ENCODE data around the gene POLR2L. TPM values are rescaled to one million over a fixed set of nuclear protein-coding genes. Genes with fewer than 3 reads are reported as not detected.

Gene POLR2L
- total RNA-seq, 4 donors from 2014 or later = 10.5 to 81.5 (median 42.8) TPM

DNA sequence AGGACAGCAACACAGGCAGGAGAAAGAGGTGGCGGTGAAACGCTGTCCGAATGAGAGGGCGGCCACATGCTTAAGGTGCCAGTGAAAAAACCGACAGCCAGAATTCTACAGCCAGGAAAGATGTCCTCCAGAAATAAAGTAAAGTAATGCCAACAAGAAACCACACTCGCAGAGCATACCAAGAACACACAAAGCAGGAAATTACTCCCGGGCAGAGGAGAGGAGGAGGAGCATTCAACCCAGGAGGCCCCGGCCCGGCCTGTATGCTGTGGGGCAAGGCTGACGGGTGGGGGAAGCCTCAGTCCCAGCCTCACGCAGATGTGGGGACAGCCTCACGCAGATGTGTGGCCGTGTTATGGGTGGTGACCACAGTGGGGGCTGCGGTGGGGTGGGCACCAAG, 40.3 kb upstream of the POLR2L start:
- no peak for DNase-seq
- Histone ChIP-seq H3K9me3 (no peaks in the 10 kb centered on the region), H3K4me1 (no peaks in the 10 kb centered on the region), H3K4me3 (no peak overlapping the region), H3K36me3 (no peaks in the 10 kb centered on the region), H3K27me3 (no peaks in the 10 kb centered on the region), H3K27ac (no peak overlapping the region)
- TF ChIP-seq POLR2A (IDR thresholded peaks at IDR 0.05) = no peak
- TF ChIP-seq, protein P1, sequence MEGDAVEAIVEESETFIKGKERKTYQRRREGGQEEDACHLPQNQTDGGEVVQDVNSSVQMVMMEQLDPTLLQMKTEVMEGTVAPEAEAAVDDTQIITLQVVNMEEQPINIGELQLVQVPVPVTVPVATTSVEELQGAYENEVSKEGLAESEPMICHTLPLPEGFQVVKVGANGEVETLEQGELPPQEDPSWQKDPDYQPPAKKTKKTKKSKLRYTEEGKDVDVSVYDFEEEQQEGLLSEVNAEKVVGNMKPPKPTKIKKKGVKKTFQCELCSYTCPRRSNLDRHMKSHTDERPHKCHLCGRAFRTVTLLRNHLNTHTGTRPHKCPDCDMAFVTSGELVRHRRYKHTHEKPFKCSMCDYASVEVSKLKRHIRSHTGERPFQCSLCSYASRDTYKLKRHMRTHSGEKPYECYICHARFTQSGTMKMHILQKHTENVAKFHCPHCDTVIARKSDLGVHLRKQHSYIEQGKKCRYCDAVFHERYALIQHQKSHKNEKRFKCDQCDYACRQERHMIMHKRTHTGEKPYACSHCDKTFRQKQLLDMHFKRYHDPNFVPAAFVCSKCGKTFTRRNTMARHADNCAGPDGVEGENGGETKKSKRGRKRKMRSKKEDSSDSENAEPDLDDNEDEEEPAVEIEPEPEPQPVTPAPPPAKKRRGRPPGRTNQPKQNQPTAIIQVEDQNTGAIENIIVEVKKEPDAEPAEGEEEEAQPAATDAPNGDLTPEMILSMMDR (IDR thresholded peaks at IDR 0.05) = no peak
- intact Hi-C loops (cut with DNase I; ENCODE audit: low total_unique reads) = no loop called here

DNA sequence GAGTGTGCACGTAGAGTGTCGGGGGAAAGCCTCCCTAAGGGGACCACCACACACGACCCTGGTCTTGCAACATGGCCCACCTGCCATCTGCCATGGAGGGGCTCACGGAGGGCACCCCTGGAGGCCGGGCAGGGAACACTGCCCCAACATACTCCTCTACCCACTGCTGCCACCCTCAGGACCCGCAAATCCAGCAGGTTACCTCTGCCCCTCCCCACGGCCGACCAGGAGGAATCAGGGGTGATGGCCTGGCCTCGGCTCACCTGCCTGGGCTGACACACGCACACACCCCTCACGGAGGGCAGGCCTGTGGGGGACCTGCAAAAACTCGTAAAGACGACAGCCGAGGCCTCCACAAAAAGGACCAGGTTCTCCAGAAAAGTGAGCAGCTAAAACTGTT, 38.1 kb upstream of the POLR2L start:
- Histone ChIP-seq H3K27ac (no peak overlapping the region), H3K27me3 (no peaks in the 10 kb centered on the region), H3K4me3 (no peak overlapping the region), H3K36me3 (no peaks in the 10 kb centered on the region), H3K4me1 (no peaks in the 10 kb centered on the region), H3K9me3 (no peaks in the 10 kb centered on the region)
- TF ChIP-seq, protein P1 (IDR thresholded peaks at IDR 0.05) = no peak
- no peak for TF ChIP-seq POLR2A (IDR thresholded peaks at IDR 0.05)
- intact Hi-C loops (cut with DNase I; ENCODE audit: low total_unique reads) = no loop called here
- DNase-seq = no peak

DNA sequence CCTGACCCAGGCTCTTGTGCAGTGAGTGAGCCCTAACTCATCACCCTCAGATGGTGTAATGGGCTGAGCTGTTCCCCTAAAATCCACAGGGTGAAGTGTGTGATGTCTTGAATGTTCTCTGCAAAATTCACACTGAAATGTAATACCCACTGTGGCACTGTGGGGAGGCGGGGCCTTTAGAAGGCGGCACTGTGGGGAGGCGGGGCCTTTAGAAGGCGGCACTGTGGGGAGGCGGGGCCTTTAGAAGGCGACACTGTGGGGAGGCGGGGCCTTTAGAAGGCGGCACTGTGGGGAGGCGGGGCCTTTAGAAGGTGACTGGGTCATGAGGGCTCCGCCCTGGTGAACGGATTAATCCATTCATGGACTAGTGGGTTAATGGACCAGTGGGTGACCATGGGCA, 35.2 kb upstream of the POLR2L start:
- TF ChIP-seq POLR2A (IDR thresholded peaks at IDR 0.05) = no peak
- TF ChIP-seq, protein P1 (IDR thresholded peaks at IDR 0.05) = no peak
- Histone ChIP-seq H3K4me1 (no peaks in the 10 kb centered on the region), H3K36me3 (no peaks in the 10 kb centered on the region), H3K27ac (no peak overlapping the region), H3K9me3 (no peaks in the 10 kb centered on the region), H3K4me3 (no peak overlapping the region), H3K27me3 (no peaks in the 10 kb centered on the region)
- intact Hi-C loops (cut with DNase I; ENCODE audit: low total_unique reads) = no loop called here
- no peak for DNase-seq

DNA sequence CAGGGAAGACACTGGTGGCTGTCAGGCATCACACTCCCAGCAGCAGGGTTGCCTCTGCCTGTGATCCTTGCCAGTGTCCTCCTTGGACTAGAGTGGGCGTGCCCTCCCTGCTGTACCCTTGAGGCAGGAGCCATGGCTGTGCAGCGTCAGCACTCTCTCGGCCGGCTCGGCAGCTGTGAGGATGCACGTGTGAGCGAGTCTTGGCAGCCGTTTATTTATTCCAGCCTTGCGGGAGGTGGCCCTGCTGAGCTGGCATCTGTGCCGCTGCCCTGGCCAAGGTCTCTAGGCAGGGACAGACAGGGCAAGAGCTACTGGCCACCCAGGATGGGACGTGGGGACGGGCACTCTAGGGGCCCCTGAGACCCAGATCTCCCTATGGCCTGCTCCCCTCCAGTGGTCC, 34.2 kb upstream of the POLR2L start:
- intact Hi-C loops (cut with DNase I; ENCODE audit: low total_unique reads) = no loop called here
- no peak for DNase-seq
- Histone ChIP-seq H3K27me3 (no peaks in the 10 kb centered on the region), H3K4me1 (no peaks in the 10 kb centered on the region), H3K27ac (no peak overlapping the region), H3K9me3 (no peaks in the 10 kb centered on the region), H3K4me3 (no peak overlapping the region), H3K36me3 (no peaks in the 10 kb centered on the region)
- TF ChIP-seq, protein P1 (IDR thresholded peaks at IDR 0.05) = no peak
- no peak for TF ChIP-seq POLR2A (IDR thresholded peaks at IDR 0.05)

DNA sequence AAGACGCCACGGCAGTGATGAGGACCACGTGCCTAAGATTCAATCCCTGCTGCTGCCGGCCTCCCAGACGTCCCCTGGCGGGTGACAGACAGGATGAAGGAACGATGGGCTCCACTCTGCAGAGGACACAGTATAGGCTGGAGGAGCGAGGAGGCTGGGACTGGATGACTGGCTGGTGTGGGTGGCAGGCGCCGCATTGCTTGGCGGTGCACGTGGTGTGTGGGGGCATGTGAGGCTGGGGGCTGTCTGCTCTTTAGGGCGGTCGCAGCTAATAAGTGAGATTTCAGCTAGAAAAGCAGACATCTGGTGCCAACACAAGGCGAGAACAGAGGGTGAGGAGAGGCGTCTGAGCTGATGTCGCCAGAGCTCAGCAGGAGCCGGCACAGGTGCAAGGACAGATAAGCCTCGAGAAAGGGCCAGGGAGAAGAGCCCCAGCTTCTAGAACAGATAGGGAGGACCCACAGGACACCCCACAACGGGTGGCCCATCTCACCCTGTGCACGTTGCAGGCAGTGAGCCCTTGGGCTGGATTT, 33.5 kb upstream of the POLR2L start:
- DNase-seq = no peak
- H3K27ac ChIP-seq = no peak overlapping the region
- H3K27me3 ChIP-seq = no peaks in the 10 kb centered on the region
- no peak for TF ChIP-seq POLR2A (IDR thresholded peaks at IDR 0.05)
- TF ChIP-seq, protein P1 (IDR thresholded peaks at IDR 0.05) = no peak
- intact Hi-C loops (cut with DNase I; ENCODE audit: low total_unique reads) = no loop called here
- no peak overlapping the region for H3K4me3 ChIP-seq
- no peaks in the 10 kb centered on the region for H3K36me3 ChIP-seq
- no peaks in the 10 kb centered on the region for H3K4me1 ChIP-seq
- no peaks in the 10 kb centered on the region for H3K9me3 ChIP-seq

All from uterus (tissue), 4 donors.